Smooth muscle cell (in vitro differentiated cells): ENCODE measurements around the gene FTCDNL1. TPM values are rescaled to one million over a fixed set of nuclear protein-coding genes. Genes with fewer than 3 reads are reported as not detected.

ENCODE experiments used
- DNase-seq: peaks from one replicate; lab custom pipeline; 2025; ENCODE audit not compliant: unreplicated experiment; lab: John Stamatoyannopoulos, UW
- H2AFZ ChIP-seq: fragments of 200-600 bp; sonication (generic); 2 replicates; pipeline ENCODE4 v1.6.0; 2016; ENCODE audit warnings: antibody characterized with exemption, low read depth, mild to moderate bottlenecking
- H3F3A ChIP-seq: fragments of 200-600 bp; sonication (generic); 2 replicates; pipeline ENCODE4 v1.6.0; 2017; ENCODE audit warnings: antibody characterized with exemption, low read depth
- H3K27ac ChIP-seq: fragments of 200-600 bp; sonication (generic); 2 replicates; pipeline ENCODE4 v1.5.1; 2016; ENCODE audit warnings: low read depth, mild to moderate bottlenecking
- H3K27me3 ChIP-seq: fragments of 200-600 bp; sonication (generic); 2 replicates; pipeline ENCODE4 v1.6.1; 2016; ENCODE audit warnings: low read depth, mild to moderate bottlenecking
- H3K36me3 ChIP-seq: fragments of 200-600 bp; sonication (generic); 2 replicates; pipeline ENCODE4 v1.5.1; 2016; ENCODE audit warnings: low read depth
- H3K4me1 ChIP-seq: fragments of 200-600 bp; sonication (generic); 2 replicates; pipeline ENCODE4 v1.5.1; 2016; ENCODE audit warnings: low read depth
- H3K4me2 ChIP-seq: fragments of 200-600 bp; sonication (generic); 2 replicates; pipeline ENCODE4 v1.6.0; 2016; ENCODE audit warnings: mild to moderate bottlenecking
- H3K4me3 ChIP-seq: fragments of 200-600 bp; sonication (generic); 2 replicates; pipeline ENCODE4 v1.5.1; 2016; ENCODE audit warnings: mild to moderate bottlenecking
- H3K79me2 ChIP-seq: fragments of 200-600 bp; sonication (generic); 2 replicates; pipeline ENCODE4 v1.6.0; 2016; ENCODE audit warnings: low read depth, mild to moderate bottlenecking
- H3K9ac ChIP-seq: fragments of 200-600 bp; sonication (generic); 2 replicates; pipeline ENCODE4 v1.6.0; 2016; ENCODE audit warnings: low read depth
- H3K9me3 ChIP-seq: fragments of 200-600 bp; sonication (generic); replicated peaks from 2 replicates; pipeline ENCODE4 v1.5.1; 2016; ENCODE audit warnings: low read depth
- H4K20me1 ChIP-seq: fragments of 200-600 bp; sonication (generic); 2 replicates; pipeline ENCODE4 v1.6.0; 2016; ENCODE audit warnings: low read depth
- WGBS: methylation state at CpG from one replicate; pipeline ENCODE4 v1.1.7; 2016; ENCODE audit warnings: low lambda C conversion rate; 5-methylcytosine and 5-hydroxymethylcytosine counted together
- polyA plus RNA-seq: library from polyadenylated mRNA; unstranded; fragments of >200 nt; fragmentation: Nextera tagmentation; extraction: Ambion mirVana; gene quantifications from 2 replicates; pipeline ENCODE4 v1.2.1, GENCODE V29; 2016
- total RNA-seq: library from RNA; depleted of rRNA; stranded (reverse); fragments of >200 nt; gene quantifications from 2 replicates; pipeline ENCODE4 v1.2.3, GENCODE V29; 2014
- TF ChIP-seq, protein P1 (sequence below): fragments of 200-600 bp; sonication (generic); IDR thresholded peaks from 2 replicates; pipeline ENCODE4 v1.5.1; 2017; ENCODE audit warnings: borderline replicate concordance, mild to moderate bottlenecking, antibody characterized with exemption; ENCODE audit not compliant: insufficient read depth, poor library complexity, severe bottlenecking

FTCDNL1 gene
- total and polyA plus RNA-seq, 2 experiments from 2014 or later = 0.66 TPM; not detected in 1

DNA sequence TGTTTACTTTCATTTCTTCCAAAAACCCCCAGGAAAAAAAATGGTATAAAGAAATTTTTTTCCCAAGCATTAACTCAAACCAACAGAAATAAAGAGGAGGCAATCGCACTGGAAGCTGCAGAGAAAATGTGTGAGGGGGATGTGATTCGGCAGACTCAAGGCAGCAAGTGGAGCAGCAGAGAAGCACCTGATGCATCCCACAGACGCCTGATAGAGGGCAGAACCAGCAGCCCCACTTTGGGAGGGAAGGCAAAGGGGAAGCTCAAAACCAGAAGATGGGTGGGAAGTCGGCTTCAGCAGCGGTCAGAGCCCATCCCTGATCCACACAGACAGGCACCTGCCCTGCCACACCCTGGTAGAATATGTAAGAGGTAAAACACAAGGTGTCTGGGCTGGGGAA is 12.6 kb downstream of the FTCDNL1 start:
- no peaks in the 10 kb centered on the region for H3F3A ChIP-seq
- H3K4me1 ChIP-seq = no peaks in the 10 kb centered on the region
- H3K36me3 ChIP-seq = no peaks in the 10 kb centered on the region
- TF ChIP-seq, protein P1, sequence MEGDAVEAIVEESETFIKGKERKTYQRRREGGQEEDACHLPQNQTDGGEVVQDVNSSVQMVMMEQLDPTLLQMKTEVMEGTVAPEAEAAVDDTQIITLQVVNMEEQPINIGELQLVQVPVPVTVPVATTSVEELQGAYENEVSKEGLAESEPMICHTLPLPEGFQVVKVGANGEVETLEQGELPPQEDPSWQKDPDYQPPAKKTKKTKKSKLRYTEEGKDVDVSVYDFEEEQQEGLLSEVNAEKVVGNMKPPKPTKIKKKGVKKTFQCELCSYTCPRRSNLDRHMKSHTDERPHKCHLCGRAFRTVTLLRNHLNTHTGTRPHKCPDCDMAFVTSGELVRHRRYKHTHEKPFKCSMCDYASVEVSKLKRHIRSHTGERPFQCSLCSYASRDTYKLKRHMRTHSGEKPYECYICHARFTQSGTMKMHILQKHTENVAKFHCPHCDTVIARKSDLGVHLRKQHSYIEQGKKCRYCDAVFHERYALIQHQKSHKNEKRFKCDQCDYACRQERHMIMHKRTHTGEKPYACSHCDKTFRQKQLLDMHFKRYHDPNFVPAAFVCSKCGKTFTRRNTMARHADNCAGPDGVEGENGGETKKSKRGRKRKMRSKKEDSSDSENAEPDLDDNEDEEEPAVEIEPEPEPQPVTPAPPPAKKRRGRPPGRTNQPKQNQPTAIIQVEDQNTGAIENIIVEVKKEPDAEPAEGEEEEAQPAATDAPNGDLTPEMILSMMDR = no peak
- H3K4me2 ChIP-seq = no peak overlapping the region
- H3K27ac ChIP-seq = no peak overlapping the region
- H3K27me3 ChIP-seq = peaks cover 23% of the 10 kb centered on the region
- no peak overlapping the region for H2AFZ ChIP-seq
- DNase-seq = no peak
- H3K79me2 ChIP-seq = no peaks in the 10 kb centered on the region
- H4K20me1 ChIP-seq = no peaks in the 10 kb centered on the region
- H3K4me3 ChIP-seq = no peak overlapping the region
- H3K9me3 ChIP-seq = no peaks in the 10 kb centered on the region
- 73% methylated on average over 5 of the region's 5 CpGs for WGBS
- no peak overlapping the region for H3K9ac ChIP-seq

DNA sequence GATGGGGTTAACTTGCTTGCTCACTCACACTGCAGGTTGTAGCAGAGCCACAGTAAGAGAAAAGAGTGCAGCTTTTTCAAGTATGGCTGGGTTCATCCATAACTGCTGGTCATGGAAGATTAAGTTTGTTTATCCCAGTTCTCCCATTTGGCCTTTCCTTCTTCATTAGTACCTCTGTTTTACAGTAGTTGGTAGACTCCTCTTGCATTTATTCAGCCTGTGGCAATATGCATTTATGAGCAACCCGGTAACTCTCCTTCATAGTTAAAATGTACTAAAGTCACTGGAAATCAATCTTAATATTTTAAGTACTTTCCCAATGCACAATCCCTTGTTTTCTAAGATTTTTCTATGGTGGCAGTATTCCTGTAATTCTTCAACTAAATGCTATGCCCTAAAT is 14.0 kb downstream of the FTCDNL1 start:
- DNase-seq = no peak
- H3K79me2 ChIP-seq = no peaks in the 10 kb centered on the region
- peaks cover 23% of the 10 kb centered on the region for H3K27me3 ChIP-seq
- H3F3A ChIP-seq = no peaks in the 10 kb centered on the region
- no peak overlapping the region for H3K4me2 ChIP-seq
- H3K27ac ChIP-seq = no peak overlapping the region
- TF ChIP-seq, protein P1 = no peak
- no peak overlapping the region for H3K9ac ChIP-seq
- no peaks in the 10 kb centered on the region for H3K4me1 ChIP-seq
- no peaks in the 10 kb centered on the region for H3K36me3 ChIP-seq
- H3K9me3 ChIP-seq = no peaks in the 10 kb centered on the region
- H2AFZ ChIP-seq = no peak overlapping the region
- no peaks in the 10 kb centered on the region for H4K20me1 ChIP-seq
- WGBS = 91% methylated on average over 1 of the region's 1 CpG
- no peak overlapping the region for H3K4me3 ChIP-seq

DNA sequence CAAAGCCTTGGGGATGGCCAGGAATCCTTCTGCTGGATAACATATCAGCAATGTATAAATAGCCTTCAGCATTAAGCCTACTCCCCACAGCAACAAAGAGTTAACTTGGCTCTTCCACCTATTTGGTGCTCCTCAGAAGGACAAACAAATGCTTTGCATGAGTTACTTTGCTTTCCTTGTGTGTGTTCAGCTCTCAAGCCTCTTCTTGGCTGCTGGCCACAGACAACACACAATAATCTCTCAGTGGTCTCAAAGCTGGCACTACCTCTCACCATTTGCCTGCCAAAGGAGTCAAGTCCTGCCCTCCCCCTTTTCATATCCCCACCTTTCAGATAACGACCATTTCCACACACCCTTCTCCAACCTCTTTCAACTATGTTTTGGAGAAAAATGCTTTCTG is 17.5 kb downstream of the FTCDNL1 start:
- Histone ChIP-seq H3K27me3 (peaks cover 8% of the 10 kb centered on the region), H2AFZ (no peak overlapping the region), H3K79me2 (no peaks in the 10 kb centered on the region), H3K9ac (no peak overlapping the region), H3K4me1 (no peaks in the 10 kb centered on the region), H3K4me3 (no peak overlapping the region), H3F3A (no peaks in the 10 kb centered on the region), H4K20me1 (no peaks in the 10 kb centered on the region), H3K4me2 (no peak overlapping the region), H3K27ac (no peak overlapping the region), H3K36me3 (no peaks in the 10 kb centered on the region), H3K9me3 (no peaks in the 10 kb centered on the region)
- 73% methylated on average over 1 of the region's 1 CpG for WGBS
- TF ChIP-seq, protein P1 = no peak
- no peak for DNase-seq

DNA sequence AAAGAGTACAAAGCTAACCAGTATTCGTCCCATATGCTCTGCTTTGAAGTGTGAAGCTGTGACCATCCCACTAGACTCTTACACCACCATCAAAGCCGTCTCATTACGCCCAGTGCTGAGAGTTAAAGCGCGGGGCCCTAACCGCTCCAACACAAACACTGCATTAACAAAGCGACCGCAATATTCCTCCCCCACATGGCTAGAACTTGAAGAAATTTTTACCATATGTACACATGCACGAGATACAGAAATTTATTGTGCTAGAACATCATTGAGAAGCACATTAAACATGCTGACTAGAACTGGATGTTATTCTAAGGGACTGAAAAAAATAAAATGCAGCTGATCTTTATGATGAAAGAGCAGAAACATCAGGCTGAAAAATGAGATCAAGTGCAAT is 20.5 kb downstream of the FTCDNL1 start:
- Histone ChIP-seq H3K9ac (no peak overlapping the region), H3K4me2 (no peak overlapping the region), H3K4me3 (no peak overlapping the region), H3K27ac (no peak overlapping the region), H4K20me1 (no peaks in the 10 kb centered on the region), H3F3A (no peaks in the 10 kb centered on the region), H3K4me1 (no peaks in the 10 kb centered on the region), H3K36me3 (no peaks in the 10 kb centered on the region), H3K9me3 (no peaks in the 10 kb centered on the region), H3K27me3 (no peaks in the 10 kb centered on the region), H3K79me2 (no peaks in the 10 kb centered on the region), H2AFZ (no peak overlapping the region)
- WGBS = 87% methylated on average over 9 of the region's 9 CpGs
- TF ChIP-seq, protein P1 = no peak
- no peak for DNase-seq
